Muscle layer of duodenum (tissue), 2 donors: ENCODE measurements around the gene PRDM8.
A peak's percentile ranks its signal among the peaks of the same experiment; 100 is the strongest.

Source experiments
- H3K27ac ChIP-seq: one replicate; pipeline ENCODE4 v1.7.0; 2013; ENCODE audit warnings: mild to moderate bottlenecking, low read length
- H3K27me3 ChIP-seq: one replicate; pipeline ENCODE4 v1.7.0; 2013; ENCODE audit warnings: low read depth, mild to moderate bottlenecking, control low read depth, low read length
- H3K36me3 ChIP-seq, 2 donors: one replicate each; pipeline ENCODE4 v1.7.0; 2013; ENCODE audit warnings: low read length in 2 of 2, control low read depth in 1 of 2, mild to moderate bottlenecking in 1 of 2; ENCODE audit not compliant: insufficient read depth in 2 of 2, control insufficient read depth in 1 of 2
- H3K4me1 ChIP-seq, 2 donors: one replicate each; pipeline ENCODE4 v1.7.0; 2013; ENCODE audit warnings: low read length in 2 of 2, mild to moderate bottlenecking in 2 of 2, control low read depth in 1 of 2, moderate library complexity in 1 of 2; ENCODE audit not compliant: insufficient read depth in 2 of 2, control insufficient read depth in 1 of 2
- H3K4me3 ChIP-seq, 2 donors: one replicate each; pipeline ENCODE4 v1.7.0; 2013; ENCODE audit warnings: low read length in 2 of 2, low read depth in 1 of 2, mild to moderate bottlenecking in 1 of 2
- H3K9me3 ChIP-seq, 2 donors: one replicate each; pipeline ENCODE4 v1.7.0; 2013; ENCODE audit warnings: low read length in 2 of 2, control low read depth in 1 of 2, mild to moderate bottlenecking in 1 of 2; ENCODE audit not compliant: control insufficient read depth in 1 of 2
- donor health status: healthy.

PRDM8 gene

DNA sequence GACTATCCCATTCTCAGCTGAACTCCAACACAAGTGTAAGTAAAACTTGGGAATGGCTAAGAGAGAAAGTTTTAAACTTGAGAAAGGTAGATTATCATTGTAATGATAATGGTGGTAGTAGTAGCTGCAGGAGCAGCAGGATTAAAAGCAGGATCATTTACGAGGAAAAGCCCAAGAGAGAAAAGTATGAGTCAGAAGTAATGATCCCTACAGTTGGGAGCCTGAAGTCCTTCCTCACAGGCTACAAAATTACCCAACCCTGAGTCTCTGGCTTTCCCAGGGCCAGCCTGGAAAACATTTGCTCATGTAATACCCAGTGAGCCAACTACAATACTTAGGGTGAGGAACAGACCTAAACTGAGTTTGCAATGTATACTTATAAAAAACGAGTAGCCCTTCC, 4.4 kb upstream of the PRDM8 start:
- H3K27me3 ChIP-seq, result peaks cover 10% of the 10 kb centered on the region
- no peaks in the 10 kb centered on the region for H3K9me3 ChIP-seq
- peaks cover 0 to 9% of the 10 kb centered on the region in 2 donors for H3K36me3 ChIP-seq
- H3K27ac ChIP-seq, result no peak overlapping the region
- peaks cover 0 to 14% of the 10 kb centered on the region in 2 donors for H3K4me1 ChIP-seq
- H3K4me3 ChIP-seq, result no peak overlapping the region

DNA sequence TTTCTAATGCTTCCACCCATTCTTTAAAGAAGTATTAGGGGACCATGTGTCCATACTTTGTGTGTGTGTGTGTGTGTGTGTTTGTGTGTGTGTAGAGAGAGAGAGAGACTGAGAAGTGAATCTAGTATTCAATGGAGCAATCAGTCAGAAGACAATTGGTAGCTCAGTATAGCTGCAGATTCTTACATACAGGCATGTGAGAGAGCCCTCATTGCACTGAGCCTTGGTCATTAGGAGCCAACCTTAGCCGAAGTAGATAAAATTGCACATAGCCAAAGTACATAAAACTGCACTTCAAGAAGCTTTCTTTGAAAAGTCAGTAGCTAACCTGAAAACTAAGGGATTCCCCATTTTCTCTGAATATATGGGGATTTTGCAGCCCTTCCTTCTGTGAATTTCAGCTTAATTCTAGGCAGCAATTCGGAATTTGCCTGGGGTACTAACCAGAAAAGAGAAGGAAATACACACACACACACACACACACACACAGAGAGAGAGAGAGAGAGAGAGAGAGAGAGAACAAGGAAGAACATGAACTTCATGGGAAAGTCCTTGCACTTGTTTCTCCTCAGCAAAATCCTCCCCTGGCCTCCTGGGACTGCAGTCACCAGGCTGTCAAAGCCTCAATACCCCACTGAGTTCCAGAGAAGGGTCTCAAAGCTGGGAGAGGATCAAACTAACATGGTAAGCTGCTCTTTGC, 1.7 kb upstream of the PRDM8 start:
- H3K9me3 ChIP-seq, result no peaks in the 10 kb centered on the region
- H3K4me3 ChIP-seq, result peak overlapping the region in 1 of 2 donors; percentile 55
- H3K4me1 ChIP-seq, result peaks cover 0 to 14% of the 10 kb centered on the region in 2 donors
- peaks cover 0 to 4% of the 10 kb centered on the region in 2 donors for H3K36me3 ChIP-seq
- no peak overlapping the region for H3K27ac ChIP-seq
- H3K27me3 ChIP-seq, result peaks cover 10% of the 10 kb centered on the region

GRCh38 chr4:80196259-80196921, 913 bp upstream of the PRDM8 start:
- peaks cover 0 to 14% of the 10 kb centered on the region in 2 donors for H3K4me1 ChIP-seq
- H3K9me3 ChIP-seq, result no peaks in the 10 kb centered on the region
- peak overlapping the region; percentile 52 to 55 for H3K4me3 ChIP-seq
- peaks cover 10% of the 10 kb centered on the region for H3K27me3 ChIP-seq
- peaks cover 0 to 4% of the 10 kb centered on the region in 2 donors for H3K36me3 ChIP-seq
- H3K27ac ChIP-seq, result no peak overlapping the region

- no peak overlapping the region for H3K27ac ChIP-seq
- H3K36me3 ChIP-seq, result peaks cover 0 to 4% of the 10 kb centered on the region in 2 donors
- peaks cover 10% of the 10 kb centered on the region for H3K27me3 ChIP-seq
- H3K9me3 ChIP-seq, result no peaks in the 10 kb centered on the region
- H3K4me1 ChIP-seq, result peaks cover 0 to 14% of the 10 kb centered on the region in 2 donors
- peak overlapping the region; percentile 52 to 55 for H3K4me3 ChIP-seq
These were observed 518 bp downstream of the PRDM8 start for GRCh38 chr4:80197601-80198440.

DNA sequence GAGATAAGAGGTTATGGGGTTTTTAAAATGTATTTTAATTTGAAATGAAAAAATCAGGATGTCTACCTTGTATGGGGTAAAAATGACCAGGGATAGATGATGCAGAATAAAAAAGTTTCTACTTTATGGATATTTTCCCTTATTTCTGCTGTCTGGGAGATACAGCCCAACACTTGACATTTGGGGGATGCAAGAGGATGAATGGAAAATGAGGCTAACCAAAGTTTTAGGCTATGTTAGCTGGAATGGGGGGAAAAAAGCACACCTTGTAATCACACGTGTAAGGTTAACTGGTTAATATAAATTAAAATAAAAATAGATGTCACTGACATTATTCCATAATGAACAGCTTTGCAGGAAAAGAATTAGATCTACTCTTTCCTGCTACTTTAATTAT, 1.1 kb downstream of the PRDM8 start:
- H3K27me3 ChIP-seq, result peaks cover 10% of the 10 kb centered on the region
- peak overlapping the region; percentile 52 to 55 for H3K4me3 ChIP-seq

DNA sequence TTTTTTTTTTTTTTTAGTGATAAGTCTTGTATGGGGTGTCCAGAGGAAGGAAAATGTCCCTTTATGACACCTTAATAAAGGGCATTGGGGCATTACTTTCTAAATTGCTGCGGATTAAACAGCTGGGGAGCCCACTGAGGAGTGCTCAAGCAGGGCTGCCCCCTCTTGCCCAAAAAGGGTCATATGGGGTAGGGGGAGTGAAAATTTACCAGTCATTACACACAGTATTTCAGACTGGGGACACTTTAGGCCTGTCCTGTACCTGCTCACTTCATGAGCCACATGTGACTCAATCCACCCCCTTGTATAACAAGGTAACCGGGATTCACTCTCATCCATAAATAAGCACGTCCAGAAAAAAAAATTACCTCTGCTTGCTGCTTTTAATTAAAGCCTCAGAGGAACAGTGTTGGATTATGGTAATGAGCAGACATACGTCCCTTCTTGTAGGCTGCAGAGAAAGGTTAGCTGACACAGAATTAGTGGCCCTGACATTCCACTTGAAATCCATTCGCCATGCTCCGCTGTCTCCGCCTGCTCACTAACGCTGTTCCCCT, 1.8 kb downstream of the PRDM8 start:
- no peaks in the 10 kb centered on the region for H3K9me3 ChIP-seq
- no peak overlapping the region for H3K27ac ChIP-seq
- H3K36me3 ChIP-seq, result peaks cover 0 to 4% of the 10 kb centered on the region in 2 donors
- H3K4me3 ChIP-seq, result peak overlapping the region in 1 of 2 donors; percentile 55
- peaks cover 0 to 15% of the 10 kb centered on the region in 2 donors for H3K4me1 ChIP-seq
- H3K27me3 ChIP-seq, result peaks cover 10% of the 10 kb centered on the region

More for the DNA sequence above, 1.1 kb downstream of the PRDM8 start:
- peaks cover 0 to 4% of the 10 kb centered on the region in 2 donors for H3K36me3 ChIP-seq
- peaks cover 0 to 17% of the 10 kb centered on the region in 2 donors for H3K4me1 ChIP-seq
- H3K9me3 ChIP-seq, result no peaks in the 10 kb centered on the region
- H3K27ac ChIP-seq, result no peak overlapping the region

- H3K27ac ChIP-seq, result no peak overlapping the region
- peaks cover 0 to 14% of the 10 kb centered on the region in 2 donors for H3K4me1 ChIP-seq
- H3K9me3 ChIP-seq, result no peaks in the 10 kb centered on the region
- peaks cover 0 to 4% of the 10 kb centered on the region in 2 donors for H3K36me3 ChIP-seq
- H3K4me3 ChIP-seq, result no peak overlapping the region
- H3K27me3 ChIP-seq, result peaks cover 10% of the 10 kb centered on the region
These were observed 2.6 kb downstream of the PRDM8 start for GRCh38 chr4:80199947-80200346.

DNA sequence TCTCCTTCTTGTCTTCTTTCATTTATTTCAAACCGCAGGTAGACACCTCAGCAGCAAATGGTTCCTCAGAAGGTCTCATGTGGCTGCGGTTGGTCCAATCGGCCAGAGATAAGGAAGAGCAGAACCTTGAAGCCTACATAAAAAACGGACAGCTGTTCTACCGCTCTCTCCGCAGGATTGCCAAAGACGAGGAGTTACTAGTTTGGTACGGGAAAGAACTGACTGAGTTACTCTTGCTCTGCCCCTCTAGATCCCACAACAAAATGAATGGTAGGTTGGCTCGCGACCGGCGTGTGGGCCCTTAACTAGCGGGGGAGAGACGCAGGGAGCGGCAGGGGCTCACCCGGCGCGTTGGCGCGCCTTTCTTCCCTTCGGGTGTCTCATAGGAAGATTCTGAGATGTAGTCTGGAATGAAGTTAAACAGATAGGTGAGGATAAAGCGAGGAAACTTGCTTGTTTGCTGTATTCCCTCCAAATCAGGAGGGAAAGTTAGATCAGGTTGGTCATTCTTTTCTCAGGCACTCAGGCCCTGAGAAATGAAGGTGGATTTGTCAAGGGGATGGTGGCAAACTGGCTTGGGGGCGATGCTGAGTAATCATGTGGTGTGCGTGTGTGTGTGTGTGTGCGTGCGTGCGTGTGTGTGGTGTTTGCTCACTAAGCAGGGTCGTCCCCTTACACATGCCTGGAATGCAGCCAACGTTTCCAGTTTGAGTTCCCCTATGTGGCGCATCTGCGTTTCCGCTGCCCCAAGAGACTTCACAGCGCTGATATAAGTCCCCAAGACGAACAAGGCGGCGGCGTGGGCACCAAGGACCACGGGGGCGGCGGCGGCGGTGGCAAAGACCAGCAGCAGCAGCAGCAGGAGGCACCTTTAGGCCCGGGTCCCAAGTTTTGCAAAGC, 4.2 kb downstream of the PRDM8 start:
- H3K9me3 ChIP-seq, result no peaks in the 10 kb centered on the region
- H3K36me3 ChIP-seq, result peaks cover 0 to 4% of the 10 kb centered on the region in 2 donors
- H3K4me3 ChIP-seq, result peak overlapping the region; percentile 24 to 76
- H3K4me1 ChIP-seq, result peaks cover 0 to 8% of the 10 kb centered on the region in 2 donors
- peaks cover 4% of the 10 kb centered on the region for H3K27me3 ChIP-seq
- H3K27ac ChIP-seq, result peak overlapping the region; percentile 56

- Histone ChIP-seq H3K27me3 (peaks cover 5% of the 10 kb centered on the region), H3K4me1 (peaks cover 0 to 8% of the 10 kb centered on the region in 2 donors), H3K36me3 (no peaks in the 10 kb centered on the region), H3K27ac (no peak overlapping the region), H3K4me3 (peak overlapping the region; percentile 28 to 76), H3K9me3 (no peaks in the 10 kb centered on the region)
These were observed 4.9 kb downstream of the PRDM8 start for GRCh38 chr4:80202190-80202711.
